ENCODE results near the gene SPOCD1.

Gene SPOCD1

GRCh38 chr1:31799895-31800673, 15.7 kb downstream of the SPOCD1 start:
- no peak for DNase-seq

GRCh38 chr1:31799196-31799894, 16.5 kb downstream of the SPOCD1 start:
- DNase-seq, result no peak

GRCh38 chr1:31798433-31799195, 17.2 kb downstream of the SPOCD1 start:
- DNase-seq, result peak in 1 of 14 donors; percentile 58

- no peak for DNase-seq
These were observed 17.8 kb downstream of the SPOCD1 start for GRCh38 chr1:31798086-31798432.

- no peak for DNase-seq
These were observed 18.6 kb downstream of the SPOCD1 start for GRCh38 chr1:31797216-31797615.

- no peak for DNase-seq
These were observed 19.1 kb downstream of the SPOCD1 start for GRCh38 chr1:31796707-31797106.

GRCh38 chr1:31795801-31796621, 19.8 kb downstream of the SPOCD1 start:
- peak in 2 of 14 donors; percentile 78 to 87 for DNase-seq

GRCh38 chr1:31795096-31795675, 20.6 kb downstream of the SPOCD1 start:
- DNase-seq, result no peak

GRCh38 chr1:31793586-31794285, 22.1 kb downstream of the SPOCD1 start:
- DNase-seq, result no peak

- DNase-seq, result no peak
These were observed 22.7 kb downstream of the SPOCD1 start for GRCh38 chr1:31793086-31793485.

GRCh38 chr1:31792541-31792940, 23.3 kb downstream of the SPOCD1 start:
- no peak for DNase-seq

GRCh38 chr1:31792116-31792515, 23.7 kb downstream of the SPOCD1 start:
- DNase-seq, result no peak

GRCh38 chr1:31791131-31791858, 24.5 kb downstream of the SPOCD1 start:
- no peak for DNase-seq

GRCh38 chr1:31790641-31791091, 25.2 kb downstream of the SPOCD1 start:
- DNase-seq, result peak in 1 of 14 donors; percentile 25

GRCh38 chr1:31790140-31790539, 25.7 kb downstream of the SPOCD1 start:
- DNase-seq, result no peak

- peak; percentile 56 to 95 (median 88) for DNase-seq
These were observed 26.4 kb downstream of the SPOCD1 start for GRCh38 chr1:31789259-31790065.

- peak in 4 of 14 donors; percentile 71 to 93 (median 78) for DNase-seq
These were observed 27.0 kb downstream of the SPOCD1 start for GRCh38 chr1:31788825-31789256.

GRCh38 chr1:31788138-31788824, 27.5 kb downstream of the SPOCD1 start:
- DNase-seq, result peak in 13 of 14 donors; percentile 67 to 92 (median 88)

- DNase-seq, result no peak
These were observed 28.1 kb downstream of the SPOCD1 start for GRCh38 chr1:31787786-31788137.

All from C1 segment of cervical spinal cord (tissue), 14 donors.